ENCODE data around the gene ATG5.

Gene ATG5

DNA sequence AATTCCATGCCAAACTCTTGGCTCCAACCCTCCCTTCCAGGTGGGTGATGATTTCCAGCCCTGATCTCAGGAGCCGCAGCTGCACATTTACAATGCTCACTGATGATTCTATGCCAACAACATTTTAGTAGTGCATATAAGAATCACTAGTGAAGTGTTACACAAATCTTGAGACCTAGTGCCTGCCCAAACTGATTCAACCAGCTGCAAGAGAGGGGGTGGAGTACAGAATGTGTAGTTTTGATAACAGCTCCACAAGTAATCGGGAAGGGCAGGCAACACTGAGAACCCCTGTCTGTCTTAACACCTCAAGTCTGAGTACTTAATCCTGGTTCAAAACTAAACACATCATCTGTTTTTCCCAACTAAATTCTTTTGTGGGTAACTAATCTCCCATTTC lies 147.8 kb downstream of the ATG5 start:
- DNase-seq, result no peak

DNA sequence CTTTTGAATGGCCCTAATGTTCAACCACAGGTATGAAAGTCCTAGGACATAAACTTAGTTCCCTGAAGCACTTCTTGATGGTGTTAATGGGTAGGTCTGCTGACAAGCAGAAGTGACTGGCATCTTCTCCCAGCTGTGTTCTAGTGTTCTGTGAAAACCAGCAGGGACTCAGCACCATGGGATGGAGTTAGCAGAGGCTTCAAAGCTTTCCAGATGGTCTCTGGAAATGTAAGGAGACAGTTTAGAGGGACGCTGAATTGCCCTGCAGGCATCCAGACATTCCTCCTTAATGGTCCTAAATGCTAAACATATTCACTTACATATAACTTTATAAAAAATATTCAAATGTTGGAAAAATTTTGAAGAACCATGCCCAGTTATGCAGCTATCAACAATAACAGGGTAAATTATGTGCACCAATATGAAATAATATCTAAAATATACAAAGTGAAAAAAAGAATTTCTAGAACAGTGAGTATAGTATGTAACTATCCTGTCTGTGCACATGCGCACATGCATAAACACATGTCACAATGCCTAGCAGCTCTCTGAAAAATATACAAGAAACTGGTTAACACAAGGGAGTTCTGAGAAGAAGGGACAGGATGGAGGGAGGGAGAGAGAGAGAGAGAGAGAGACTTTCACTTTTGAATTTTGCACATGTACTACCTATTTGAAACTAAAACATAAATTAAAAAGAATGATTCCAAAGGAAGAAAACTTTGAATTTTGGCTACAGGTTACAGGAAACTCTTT lies 152.3 kb downstream of the ATG5 start:
- DNase-seq, result no peak

GRCh38 chr6:106170030-106170791 lies 155.3 kb downstream of the ATG5 start:
- no peak for DNase-seq

DNA sequence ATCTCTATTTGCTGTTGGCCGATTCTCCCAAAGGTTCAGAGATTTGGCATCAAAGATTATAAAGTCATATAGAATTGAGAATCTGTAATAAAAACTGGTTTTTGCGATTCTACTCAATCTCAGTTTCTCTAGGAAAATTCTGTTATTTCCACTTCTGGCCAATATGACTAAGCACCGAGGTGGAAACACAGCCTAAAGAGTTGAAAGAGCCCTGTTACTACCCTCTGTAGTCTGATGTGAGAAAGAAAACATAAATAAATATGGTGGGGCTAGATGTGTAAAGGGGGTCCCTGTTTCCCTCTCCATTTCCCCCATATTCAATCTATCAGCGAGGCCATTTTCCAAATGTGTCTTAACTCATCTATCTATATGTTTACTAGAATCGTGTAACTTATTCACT lies 156.0 kb downstream of the ATG5 start:
- no peak for DNase-seq

- no peak for DNase-seq
Measured at GRCh38 chr6:106168097-106168888, 157.3 kb downstream of the ATG5 start.

DNA sequence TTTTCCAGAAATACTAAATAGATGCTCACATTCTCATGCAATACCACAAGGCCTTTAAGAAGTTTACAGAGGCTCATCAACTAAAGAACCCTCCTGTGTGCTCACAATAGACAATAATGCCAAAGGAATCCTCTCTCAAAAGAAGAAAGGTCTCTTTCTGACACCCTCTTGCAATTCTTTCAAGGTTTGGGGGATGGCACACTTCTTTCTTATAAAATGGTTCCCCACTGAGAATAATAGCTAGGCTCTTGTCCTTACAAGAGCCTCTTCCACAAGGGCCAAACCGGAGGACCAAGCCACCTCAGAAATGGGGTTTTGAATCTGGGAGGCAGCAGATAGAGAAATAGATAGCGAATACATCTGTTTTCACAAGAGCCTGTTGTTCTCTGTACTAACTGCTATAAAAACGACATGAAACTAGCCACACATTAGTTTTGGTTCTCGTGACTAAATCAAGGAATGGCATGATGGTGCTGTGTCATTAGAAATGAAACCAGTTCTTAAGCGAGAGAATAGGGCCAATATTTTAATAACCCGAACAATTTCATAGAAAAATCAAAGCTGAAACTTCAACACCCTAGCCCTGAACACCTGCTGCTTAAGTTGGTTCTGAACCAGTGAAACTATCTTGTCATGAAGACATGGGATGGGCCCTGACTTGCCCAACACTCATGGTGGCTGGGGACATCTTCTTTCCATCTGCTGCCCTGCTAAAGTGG lies 158.3 kb downstream of the ATG5 start:
- no peak for DNase-seq

DNA sequence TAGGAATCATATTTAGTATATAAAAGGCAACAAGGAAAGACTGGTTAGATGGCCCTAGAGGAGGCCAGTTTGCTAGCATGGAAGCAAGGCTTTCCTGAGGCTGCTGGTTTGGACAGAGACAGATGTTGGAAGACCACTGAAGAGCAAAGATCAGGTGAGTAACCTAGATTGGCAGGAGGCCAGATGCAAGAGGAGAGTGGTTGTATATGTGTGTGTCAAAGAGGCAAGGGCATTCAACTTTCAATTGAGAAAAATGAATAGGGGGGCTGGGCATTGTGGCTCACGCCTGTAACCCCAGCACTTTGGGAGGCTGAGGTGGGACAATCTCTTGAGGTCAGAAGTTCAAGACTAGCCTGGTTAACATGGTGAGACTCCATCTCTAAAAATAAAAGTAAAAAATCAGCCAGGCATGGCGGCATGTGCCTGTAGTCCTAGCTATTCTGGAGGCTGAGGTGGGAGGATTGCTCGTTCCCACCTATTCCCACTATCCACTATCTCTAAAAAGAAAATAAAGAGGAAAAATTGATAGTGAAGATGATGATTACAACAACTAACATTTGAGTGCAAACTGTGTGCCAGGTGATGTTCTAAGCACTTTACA lies 159.6 kb downstream of the ATG5 start:
- no peak for DNase-seq

- DNase-seq, result no peak
Measured at GRCh38 chr6:106163966-106164877, 161.3 kb downstream of the ATG5 start.

GRCh38 chr6:106163446-106163965 lies 162.1 kb downstream of the ATG5 start:
- no peak for DNase-seq

DNA sequence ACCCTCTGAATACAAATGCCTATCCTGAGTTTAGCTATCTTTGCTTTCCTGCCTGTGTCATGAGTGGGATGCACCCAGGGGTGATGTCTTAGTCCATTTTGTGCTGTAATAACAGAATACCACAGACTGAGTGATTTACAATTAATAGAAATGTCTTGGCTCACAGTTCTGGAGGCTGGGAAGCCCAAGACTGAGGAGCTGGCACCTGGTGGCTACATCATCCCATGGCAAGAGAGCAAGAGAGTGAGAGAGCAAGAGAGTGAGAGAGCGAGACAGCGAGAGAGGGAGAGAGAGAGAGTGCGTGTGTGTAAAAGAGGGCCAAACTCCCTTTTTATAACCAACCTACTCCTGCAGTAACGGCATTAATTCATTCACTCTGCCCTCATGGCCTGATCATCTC lies 162.6 kb downstream of the ATG5 start:
- DNase-seq, result no peak

DNA sequence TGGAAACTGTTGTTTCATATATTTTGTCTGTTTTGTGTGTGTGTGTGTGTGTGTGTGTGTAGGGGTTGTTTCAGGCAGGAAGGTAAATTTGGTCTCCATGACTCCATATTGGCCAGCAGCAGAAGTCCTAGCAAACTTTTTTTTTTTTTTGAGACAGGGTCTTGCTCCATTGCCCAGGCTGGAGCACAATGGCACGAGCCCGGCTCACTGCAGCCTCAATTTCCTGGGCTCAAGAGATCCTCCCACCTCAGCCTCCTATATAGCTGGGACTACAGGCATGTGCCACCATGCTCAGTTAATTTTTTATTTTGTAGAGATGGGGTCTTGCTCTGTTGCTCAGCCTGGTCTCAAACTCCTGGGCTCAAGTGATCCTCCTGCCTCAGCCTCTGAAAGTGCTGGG lies 163.7 kb downstream of the ATG5 start:
- DNase-seq, result no peak

DNA sequence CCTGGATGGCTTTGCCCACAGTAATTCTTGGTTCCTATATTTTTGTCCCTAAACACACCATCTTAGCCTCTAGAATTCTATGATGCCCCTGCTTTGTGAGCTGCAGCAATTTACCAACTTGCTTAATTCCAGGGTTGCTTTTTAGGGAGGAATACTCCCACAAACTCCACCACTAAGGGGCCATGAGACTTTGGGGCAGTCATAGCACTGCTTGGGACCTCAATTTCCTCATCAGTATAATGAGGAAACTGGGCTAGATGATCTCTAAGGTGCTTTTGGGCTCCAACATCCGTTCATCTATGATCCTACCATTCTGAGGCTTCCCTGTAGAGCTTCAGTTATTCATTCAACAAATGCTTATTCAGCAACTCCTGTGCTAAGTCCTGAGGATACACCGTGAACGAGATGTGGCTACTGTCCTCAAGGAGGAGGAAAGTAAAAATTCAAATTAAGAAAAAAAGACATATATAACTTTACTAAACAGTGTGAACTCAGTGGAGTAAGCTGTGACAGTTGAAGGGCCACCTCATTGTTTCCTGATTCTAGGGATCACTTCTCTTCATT lies 164.2 kb downstream of the ATG5 start:
- no peak for DNase-seq

GRCh38 chr6:106160189-106160588 lies 165.4 kb downstream of the ATG5 start:
- DNase-seq, result no peak

DNA sequence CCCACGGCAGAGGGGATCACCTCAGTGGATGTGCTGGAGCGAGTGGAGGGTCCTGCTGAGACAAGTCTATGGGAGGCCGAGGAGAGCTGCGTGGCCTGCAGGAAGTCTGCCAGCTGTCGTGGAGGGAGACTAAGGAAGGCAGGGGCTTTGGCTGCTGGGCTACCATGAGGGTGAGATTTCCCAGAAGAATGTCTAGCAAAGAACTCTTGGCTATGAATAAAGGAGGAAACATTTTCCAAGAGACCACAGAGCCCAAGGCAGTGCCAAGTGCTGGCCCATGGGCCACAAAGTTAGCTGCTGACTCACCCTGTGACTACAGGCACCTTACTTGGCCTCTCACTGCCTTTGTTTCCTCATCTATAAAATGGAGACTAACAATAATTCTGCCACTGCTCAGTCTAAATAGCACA lies 166.0 kb downstream of the ATG5 start:
- no peak for DNase-seq

GRCh38 chr6:106158816-106159215 lies 166.7 kb downstream of the ATG5 start:
- DNase-seq, result no peak

- DNase-seq, result no peak
Measured at GRCh38 chr6:106156863-106157262, 168.7 kb downstream of the ATG5 start.

- DNase-seq, result no peak
Measured at GRCh38 chr6:106156413-106156812, 169.1 kb downstream of the ATG5 start.

DNA sequence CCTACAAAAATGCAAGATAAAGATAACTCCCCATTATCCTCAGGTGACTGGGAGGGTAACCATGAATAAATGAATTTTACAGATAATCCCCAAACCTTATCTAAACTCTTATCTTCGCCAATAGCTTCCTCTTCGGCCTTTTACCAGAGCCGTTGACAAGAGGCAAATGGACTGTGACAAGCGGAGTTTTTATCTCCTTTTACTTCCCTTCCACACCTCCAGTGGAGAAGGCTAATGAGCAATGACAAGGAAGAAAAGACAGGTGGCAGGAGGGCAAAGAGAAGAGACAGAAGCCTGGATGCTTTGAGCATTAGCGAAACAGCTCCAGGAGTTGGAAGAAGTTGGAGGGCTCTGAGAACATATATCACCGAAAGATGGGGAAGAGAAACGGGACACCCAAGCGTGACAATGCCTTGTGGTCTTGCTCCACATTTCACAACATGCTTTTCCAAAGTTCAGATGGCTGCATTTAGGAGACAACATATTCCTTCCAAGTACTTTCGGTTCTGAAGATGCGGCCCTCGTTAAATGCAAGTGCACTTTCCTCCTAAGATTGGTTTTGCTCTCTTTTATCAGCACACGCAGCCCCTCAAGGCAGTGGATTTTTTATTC lies 170.2 kb downstream of the ATG5 start:
- DNase-seq, result no peak

GRCh38 chr6:106154326-106154725 lies 171.2 kb downstream of the ATG5 start:
- no peak for DNase-seq

GRCh38 chr6:106152952-106153351 lies 172.6 kb downstream of the ATG5 start:
- no peak for DNase-seq
